Activated CD8-positive, alpha-beta memory T cell treated with anti-CD3 and anti-CD28 coated beads for 4 hours (primary cell): ENCODE data around the gene OSBPL1A.
"Not testable (repeated sequence)": the region's sequence is repeated elsewhere in the genome, so short reads cannot be mapped to it uniquely, and the experiment has no call there.

ENCODE experiments used
- DNase-seq, 2 donors: peaks; one replicate each; pipeline ENCODE4 v3.0.0-alpha.2; 2020; ENCODE audit warnings: low read depth in 2 of 2

The OSBPL1A gene

GRCh38 chr18:24187049-24187448 is 210.6 kb downstream of the OSBPL1A start:
- no peak for DNase-seq

- DNase-seq: no peak
These were observed 211.8 kb downstream of the OSBPL1A start for GRCh38 chr18:24185805-24186204.

GRCh38 chr18:24181806-24182205 is 215.8 kb downstream of the OSBPL1A start:
- DNase-seq: no peak

GRCh38 chr18:24180048-24180447 is 217.6 kb downstream of the OSBPL1A start:
- no peak for DNase-seq

- DNase-seq: no peak
These were observed 220.0 kb downstream of the OSBPL1A start for GRCh38 chr18:24177499-24178133.

GRCh38 chr18:24176727-24177416 is 220.8 kb downstream of the OSBPL1A start:
- peak in 1 of 2 donors; percentile 9 for DNase-seq

- DNase-seq: no peak
These were observed 223.6 kb downstream of the OSBPL1A start for GRCh38 chr18:24173997-24174396.

- DNase-seq: no peak
These were observed 227.3 kb downstream of the OSBPL1A start for GRCh38 chr18:24170360-24170759.

GRCh38 chr18:24168496-24168895 is 229.1 kb downstream of the OSBPL1A start:
- DNase-seq: no peak

- DNase-seq: no peak
These were observed 236.3 kb downstream of the OSBPL1A start for GRCh38 chr18:24161304-24161703.

- DNase-seq: no peak
These were observed 237.5 kb downstream of the OSBPL1A start for GRCh38 chr18:24160086-24160485.

- DNase-seq: no peak
These were observed 239.8 kb downstream of the OSBPL1A start for GRCh38 chr18:24157855-24158254.

- DNase-seq: no peak
These were observed 244.2 kb downstream of the OSBPL1A start for GRCh38 chr18:24153397-24153796.

GRCh38 chr18:24149591-24149990 is 248.0 kb downstream of the OSBPL1A start:
- DNase-seq: not testable (repeated sequence)

- DNase-seq: no peak
These were observed 255.2 kb downstream of the OSBPL1A start for GRCh38 chr18:24142376-24142775.

- DNase-seq: no peak
These were observed 256.9 kb downstream of the OSBPL1A start for GRCh38 chr18:24140697-24141096.

GRCh38 chr18:24138789-24139616 is 258.6 kb downstream of the OSBPL1A start, which contains the start of gene CABYR:
CABYR (plus strand) TSS chr18:24139062; CDS start chr18:24143115, 4,053 bp downstream.
- DNase-seq: peak; percentile 43 to 47

GRCh38 chr18:24138409-24138788 is 259.2 kb downstream of the OSBPL1A start:
- DNase-seq: no peak

GRCh38 chr18:24136967-24137373 is 260.7 kb downstream of the OSBPL1A start:
- DNase-seq: no peak

- DNase-seq: no peak
These were observed 267.1 kb downstream of the OSBPL1A start for GRCh38 chr18:24130494-24130893.

- no peak for DNase-seq
These were observed 268.9 kb downstream of the OSBPL1A start for GRCh38 chr18:24128700-24129099.

GRCh38 chr18:24127735-24128134 is 269.9 kb downstream of the OSBPL1A start:
- DNase-seq: no peak
